ENCODE results near the gene LRIG1. TPM values are rescaled to one million over a fixed set of nuclear protein-coding genes. Genes with fewer than 3 reads are reported as not detected.

The LRIG1 gene
- total and polyA plus RNA-seq, 2 of the 8 experiments (the other 6 are each of a cell fraction or from before 2014, with no cell fraction given), result 78.1 to 88.7 TPM

- TF ChIP-seq JUN (IDR thresholded peaks at IDR 0.05; ENCODE audit: low read depth, low read length) (no peak), RAD21 (IDR thresholded peaks at IDR 0.05 in 1 of 2, conservative IDR thresholded peaks at IDR 0.05 in 1 of 2; ENCODE audit: low read depth in 2 of 2, low read length in 2 of 2) (no peak; a peak in 1 of 4 replicates), MAFK (IDR thresholded peaks at IDR 0.05; ENCODE audit: low read depth, low read length) (peak; percentile 16; the same call in 1 of the 2 replicates), YY1 (IDR thresholded peaks at IDR 0.05; ENCODE audit: low read depth, low read length) (peak; percentile 89), MAX (IDR thresholded peaks at IDR 0.05) (peak; percentile 74), TCF12 (IDR thresholded peaks at IDR 0.05; ENCODE audit: low read depth, low read length) (peak; percentile 97), POLR2AphosphoS5 (IDR thresholded peaks at IDR 0.05; ENCODE audit: low read depth, low read length) (peak; percentile 73), SIN3A (conservative IDR thresholded peaks at IDR 0.05 in 1 of 2, IDR thresholded peaks at IDR 0.05 in 1 of 2; ENCODE audit: low read depth in 1 of 2, low read length in 2 of 2) (peak in 1 of 2 experiments; percentile 59; a peak in 2 of 4 replicates), SP2 (IDR thresholded peaks at IDR 0.05; ENCODE audit: low read length) (no peak), RXRA (IDR thresholded peaks at IDR 0.05; ENCODE audit: insufficient read depth, low read depth, low read length) (0 out of 2 replicates have a peak, but pooled peaks have one; percentile 26), CTCF (IDR thresholded peaks at IDR 0.05; ENCODE audit: control extremely low read depth in 1 of 3, insufficient read depth in 1 of 3, low read depth in 1 of 3, low read length in 3 of 3) (no peak), SAP30 (IDR thresholded peaks at IDR 0.05; ENCODE audit: insufficient read depth, insufficient replicate concordance, low read length) (no peak), CBX8 (IDR thresholded peaks at IDR 0.05; ENCODE audit: borderline replicate concordance, low read depth, low read length) (no peak), CTBP2 (IDR thresholded peaks at IDR 0.05; ENCODE audit: borderline replicate concordance, insufficient read depth, insufficient read length, low read length) (peak; percentile 58), ATF2 (IDR thresholded peaks at IDR 0.05; ENCODE audit: low read length) (peak; percentile 70; the same call in 1 of the 2 replicates), ASH2L (IDR thresholded peaks at IDR 0.05; ENCODE audit: low read length) (peak; percentile 44), CEBPB (IDR thresholded peaks at IDR 0.05; ENCODE audit: low read depth, low read length) (peak; percentile 100), POLR2A (IDR thresholded peaks at IDR 0.05; ENCODE audit: control extremely low read depth in 1 of 2, low read depth in 2 of 2, low read length in 2 of 2) (peak in 1 of 2 experiments; percentile 81; a peak in 2 of 3 replicates)
Observed at GRCh38 chr3:66442254-66443117, 58.3 kb downstream of the LRIG1 start (continued).
